ENCODE results near the gene ABLIM3.
"Not testable (repeated sequence)": the region's sequence is repeated elsewhere in the genome, so short reads cannot be mapped to it uniquely, and the experiment has no call there.

ABLIM3 gene

GRCh38 chr5:149257889-149258705 lies 116.8 kb downstream of the ABLIM3 start:
- no peak for DNase-seq (ENCODE audit: low read depth in 2 of 2)

DNA sequence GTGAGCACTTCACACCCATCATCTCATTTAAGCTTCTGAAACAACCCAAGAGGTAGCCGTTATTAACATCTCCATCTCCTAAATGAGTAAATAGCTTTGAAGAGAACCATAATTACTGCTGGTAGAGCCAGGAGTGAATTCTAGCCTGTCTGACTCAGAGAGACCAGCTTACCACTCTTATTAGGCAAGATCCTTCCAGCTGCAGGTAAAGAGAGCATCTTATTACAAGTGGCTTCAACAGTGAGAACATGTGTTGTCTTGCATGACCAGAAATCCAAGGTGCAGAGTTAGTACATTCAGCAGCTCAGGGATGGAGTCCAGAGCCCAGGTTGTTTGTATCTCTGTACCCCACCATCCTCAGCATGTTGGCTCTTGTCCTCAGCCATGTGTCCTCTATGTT lies 119.5 kb downstream of the ABLIM3 start:
- DNase-seq (ENCODE audit: low read depth in 2 of 2) = no peak

DNA sequence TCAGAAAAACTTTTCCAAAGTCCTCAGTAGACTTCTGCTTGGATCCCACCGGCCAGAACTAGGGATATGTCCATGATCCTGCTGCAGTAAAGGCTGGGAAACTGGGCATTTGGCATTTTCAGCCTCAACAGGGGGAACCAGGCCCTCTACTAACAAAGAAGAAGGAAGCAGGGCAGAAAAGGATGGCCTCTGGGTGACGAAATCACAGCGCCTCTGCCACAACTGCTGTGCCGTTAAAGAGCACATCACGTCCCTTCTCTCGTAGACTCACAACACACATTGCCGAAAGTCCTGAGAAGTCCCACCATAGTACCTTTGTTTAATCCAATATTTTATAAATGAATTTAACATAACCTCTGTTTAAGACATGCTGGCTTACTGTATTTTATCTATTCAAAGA lies 120.0 kb downstream of the ABLIM3 start:
- DNase-seq (ENCODE audit: low read depth in 2 of 2) = no peak

DNA sequence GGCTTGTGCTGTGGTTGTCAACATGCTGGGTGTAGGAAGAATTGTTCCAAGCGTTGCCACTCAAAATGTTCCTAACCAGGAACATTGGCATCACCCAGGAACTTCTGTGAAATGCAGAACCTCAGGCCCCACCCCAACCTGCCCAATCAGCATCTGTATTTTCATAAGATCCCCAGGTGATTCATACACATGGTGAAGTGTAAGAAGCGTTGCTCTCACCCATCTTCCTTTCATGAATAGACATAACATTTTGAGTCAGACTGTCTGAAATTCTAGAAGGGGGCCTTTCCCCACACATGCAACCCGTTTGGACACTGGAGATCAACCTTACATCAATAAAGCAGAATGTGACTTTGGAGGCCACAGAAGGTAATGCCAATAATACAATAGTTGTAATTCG lies 121.0 kb downstream of the ABLIM3 start:
- DNase-seq (ENCODE audit: low read depth in 2 of 2) = no peak

- DNase-seq (ENCODE audit: low read depth in 2 of 2) = peak in 1 of 2 donors; percentile 21
Observed at GRCh38 chr5:149264439-149265067, 123.3 kb downstream of the ABLIM3 start.

GRCh38 chr5:149265068-149265465 lies 123.8 kb downstream of the ABLIM3 start:
- no peak for DNase-seq (ENCODE audit: low read depth in 2 of 2)

GRCh38 chr5:149265597-149265996 lies 124.3 kb downstream of the ABLIM3 start:
- DNase-seq (ENCODE audit: low read depth in 2 of 2) = no peak

DNA sequence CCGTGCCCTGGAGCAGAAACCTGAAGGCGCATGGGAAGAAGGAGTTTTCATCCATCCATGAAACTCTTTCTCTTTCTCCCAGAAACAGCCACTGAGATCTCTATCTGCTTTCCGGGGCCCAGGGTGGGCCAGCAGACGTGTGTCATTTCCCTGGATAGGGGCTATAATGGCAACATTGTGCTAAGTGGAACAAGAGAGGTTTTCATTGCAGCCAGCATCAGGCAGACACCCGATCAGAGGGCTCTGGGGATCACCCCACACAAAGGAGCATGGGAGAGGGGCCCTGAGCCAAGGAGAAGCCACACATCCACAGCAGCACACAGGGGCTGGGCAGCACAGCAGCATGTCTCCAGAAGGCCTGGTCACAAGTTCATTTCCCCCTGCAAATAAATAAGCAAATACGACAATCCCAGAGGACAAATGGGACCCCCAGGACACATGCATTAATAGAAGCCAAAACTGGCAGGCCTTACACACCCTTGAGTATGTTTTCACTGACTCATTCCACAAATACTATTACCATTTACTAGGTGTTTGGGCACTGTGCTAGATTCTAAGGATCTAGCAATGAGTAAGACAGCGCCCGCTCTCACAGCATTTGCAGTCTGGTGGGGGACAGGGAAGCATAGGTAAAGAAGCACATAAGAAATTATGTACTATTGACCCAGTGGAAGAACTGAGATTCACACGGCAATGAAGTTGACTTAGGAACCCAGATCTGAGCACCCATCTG lies 126.1 kb downstream of the ABLIM3 start:
- no peak for DNase-seq (ENCODE audit: low read depth in 2 of 2)

DNA sequence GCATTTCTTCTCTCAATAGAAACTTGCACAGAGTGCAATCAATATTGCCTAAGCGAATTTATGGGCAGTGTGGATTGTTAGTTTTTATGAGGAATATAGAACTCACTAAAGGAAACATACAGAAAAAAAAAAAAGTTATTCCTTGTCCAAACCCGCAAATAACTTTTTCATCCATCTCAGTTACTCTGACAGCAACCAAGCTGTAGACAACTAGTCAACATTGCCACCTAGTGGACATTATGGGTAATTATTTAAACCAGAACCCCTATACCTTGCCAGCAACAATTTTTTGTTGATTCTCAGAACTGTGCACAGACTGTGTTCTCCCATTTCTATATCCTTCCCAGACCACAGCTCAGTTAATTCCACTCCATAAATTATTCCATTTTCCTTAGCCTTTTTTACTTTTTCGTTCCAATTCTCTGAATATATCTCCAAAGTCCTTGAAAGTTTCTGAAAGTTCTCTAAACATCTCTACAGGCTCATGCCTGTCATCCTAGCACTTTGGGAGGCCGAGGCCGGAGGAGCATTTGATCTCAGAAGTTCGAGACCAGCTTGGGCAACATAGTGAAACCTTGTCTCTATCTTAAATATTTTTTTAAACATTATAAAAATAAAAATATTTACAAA lies 127.8 kb downstream of the ABLIM3 start:
- no peak for DNase-seq (ENCODE audit: low read depth in 2 of 2)

- no peak for DNase-seq (ENCODE audit: low read depth in 2 of 2)
Observed at GRCh38 chr5:149271195-149271715, 130.0 kb downstream of the ABLIM3 start.

DNA sequence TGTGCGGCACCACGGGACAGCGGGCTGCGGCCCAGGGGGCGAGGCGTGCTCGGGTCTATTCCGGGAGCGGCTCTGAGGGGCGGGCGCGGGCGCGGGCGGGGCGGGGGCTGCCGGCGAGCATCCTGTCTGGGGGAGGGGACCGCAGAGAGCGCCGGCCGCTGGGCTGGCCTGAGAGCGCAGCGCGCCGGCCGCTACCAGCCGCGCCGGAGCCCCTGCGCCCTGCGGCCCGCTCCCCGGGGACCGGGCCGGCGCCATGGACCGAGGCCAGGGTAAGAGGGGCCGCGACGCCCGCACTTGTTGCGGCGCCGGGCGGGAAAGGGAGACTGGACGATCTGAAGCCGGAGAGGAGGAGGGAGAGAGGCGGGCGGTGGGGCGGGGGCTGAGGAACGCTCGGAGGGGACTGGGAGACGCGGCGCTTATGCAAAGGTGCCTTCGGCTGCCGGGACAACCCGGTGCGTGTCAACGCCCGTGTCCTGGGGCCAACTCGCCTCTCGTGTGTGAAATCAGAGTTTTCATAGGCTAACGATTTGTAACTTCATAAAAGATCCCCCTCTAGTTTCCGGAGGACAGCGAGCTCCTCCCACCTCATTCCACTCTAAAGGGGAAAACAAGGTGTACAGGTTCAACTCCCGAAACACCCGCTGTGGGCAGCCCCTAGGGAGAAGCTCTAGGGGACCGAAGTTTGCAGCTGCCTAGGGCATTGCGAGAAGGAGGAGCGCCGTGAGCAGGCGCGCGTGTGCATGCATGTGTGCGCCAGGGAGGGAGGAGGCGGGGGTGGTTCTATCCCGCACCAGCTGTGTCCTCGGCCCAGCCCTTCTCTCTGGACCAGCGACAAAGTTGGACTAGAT lies 130.6 kb downstream of the ABLIM3 start, which contains the start of gene AFAP1L1:
TSS of gene AFAP1L1 (plus strand) at position 144 of the 848 bp plus-strand sequence. CDS start at position 254, 110 bp downstream.
- DNase-seq (ENCODE audit: low read depth in 2 of 2) = no peak

- DNase-seq (ENCODE audit: low read depth in 2 of 2) = not testable (repeated sequence)
Observed at GRCh38 chr5:149272781-149273180, 131.5 kb downstream of the ABLIM3 start.

GRCh38 chr5:149273237-149273636 lies 131.9 kb downstream of the ABLIM3 start:
- DNase-seq (ENCODE audit: low read depth in 2 of 2) = no peak

- DNase-seq (ENCODE audit: low read depth in 2 of 2) = no peak
Observed at GRCh38 chr5:149273950-149274349, 132.7 kb downstream of the ABLIM3 start.

DNA sequence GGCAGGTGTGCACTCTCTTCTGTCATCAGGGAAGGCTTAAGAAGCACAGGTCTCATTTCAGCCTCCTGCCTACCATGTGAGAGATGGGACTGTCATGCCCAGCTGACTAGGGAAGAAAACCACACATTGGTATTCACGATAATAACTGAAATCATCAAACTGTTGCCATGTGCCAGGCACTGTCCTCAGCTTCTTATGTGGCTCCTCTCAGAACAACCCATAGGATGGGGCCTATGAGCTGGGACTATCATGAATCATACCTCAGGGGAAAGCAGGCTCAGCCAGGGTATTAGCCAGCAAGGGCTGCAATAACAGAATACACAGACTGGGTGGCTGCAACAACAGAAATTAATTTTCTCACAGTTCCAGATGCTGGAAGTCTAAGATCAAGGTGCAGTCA lies 133.6 kb downstream of the ABLIM3 start:
- no peak for DNase-seq (ENCODE audit: low read depth in 2 of 2)

- DNase-seq (ENCODE audit: low read depth in 2 of 2) = no peak
Observed at GRCh38 chr5:149277801-149278200, 136.5 kb downstream of the ABLIM3 start.

DNA sequence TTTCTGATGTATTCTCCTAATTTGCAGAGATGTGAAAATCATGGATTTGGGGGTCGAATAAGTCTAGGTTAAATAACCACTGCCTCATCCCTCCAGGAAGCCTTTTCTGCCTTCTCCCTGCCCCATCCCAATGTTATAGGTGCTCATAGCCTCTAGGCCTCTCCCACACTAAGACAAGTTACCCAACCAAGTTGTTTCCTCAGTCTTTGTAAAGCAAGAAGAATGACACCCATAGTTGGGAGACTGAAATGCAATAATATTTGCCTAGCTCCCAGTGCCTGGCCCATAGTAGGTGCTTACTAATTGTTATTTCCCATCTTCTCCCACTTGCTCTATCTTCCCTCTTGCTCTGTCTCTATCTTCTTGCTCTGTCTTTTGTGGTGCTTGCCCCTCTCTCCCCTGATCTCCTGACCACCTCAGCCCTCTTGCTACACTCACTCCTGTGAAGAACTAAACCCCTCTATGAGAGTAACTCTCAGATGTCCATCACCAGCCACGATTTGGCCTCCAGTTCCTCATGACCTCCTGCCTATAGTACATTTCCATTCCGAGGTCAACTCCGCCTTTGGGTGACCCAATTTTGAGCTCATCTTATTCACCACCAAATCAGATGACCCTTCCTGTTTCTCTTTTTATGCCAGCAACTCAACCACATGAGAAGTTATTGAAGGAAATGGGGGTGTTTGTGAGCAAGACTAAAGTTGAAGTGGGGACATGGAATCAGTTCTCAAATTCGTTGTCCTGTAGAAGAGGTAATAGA lies 137.3 kb downstream of the ABLIM3 start:
- DNase-seq (ENCODE audit: low read depth in 2 of 2) = no peak

DNA sequence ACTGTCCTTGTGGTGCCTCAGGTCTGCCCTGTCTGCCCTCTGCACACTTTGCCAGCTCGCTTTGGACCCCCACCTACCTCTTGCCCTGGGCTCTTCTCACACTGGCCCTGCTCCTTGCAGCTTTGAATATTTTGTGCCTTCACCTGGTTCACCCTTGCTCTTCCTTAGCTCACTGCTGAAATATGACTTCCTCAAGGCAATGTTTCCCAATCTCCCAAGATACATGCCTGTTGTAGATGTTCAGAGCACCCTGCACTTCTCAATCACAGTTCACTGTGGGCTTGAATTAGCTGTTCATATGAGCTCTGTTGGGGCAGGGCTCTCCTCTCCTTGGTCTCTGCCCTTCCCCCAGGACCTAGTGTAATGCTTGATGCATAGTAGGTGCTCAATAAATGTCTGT lies 138.4 kb downstream of the ABLIM3 start:
- no peak for DNase-seq (ENCODE audit: low read depth in 2 of 2)

DNA sequence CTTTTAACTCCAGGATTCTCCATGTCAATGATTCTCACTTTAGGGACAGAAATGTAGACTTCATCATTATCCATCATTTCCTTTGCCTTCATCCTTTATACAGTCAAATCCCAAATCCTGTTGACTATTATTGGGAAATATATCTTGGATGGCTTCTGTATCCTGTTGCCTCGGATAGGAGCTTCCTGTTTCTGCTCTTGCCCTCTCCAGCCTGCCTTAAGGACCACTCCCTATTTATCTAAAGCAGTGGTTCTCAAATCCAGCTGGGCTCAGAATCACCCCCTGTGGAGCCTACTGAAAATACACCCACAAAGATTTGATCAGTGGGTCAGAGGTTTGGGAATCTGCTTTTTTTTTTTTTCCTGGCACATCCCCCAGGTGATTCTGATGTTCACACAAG lies 138.8 kb downstream of the ABLIM3 start:
- DNase-seq (ENCODE audit: low read depth in 2 of 2) = no peak

- no peak for DNase-seq (ENCODE audit: low read depth in 2 of 2)
Observed at GRCh38 chr5:149280802-149281201, 139.5 kb downstream of the ABLIM3 start.
